KMS-11 (cell line): ENCODE results near the gene MDH1.
"Not testable (repeated sequence)": the region's sequence is repeated elsewhere in the genome, so short reads cannot be mapped to it uniquely, and the experiment has no call there.

Source experiments
- H2AFZ ChIP-seq: fragments of 200-600 bp; sonication (generic); 2 replicates; pipeline ENCODE4 v1.6.1; 2016; ENCODE audit warnings: antibody characterized with exemption, mixed run types, low read depth
- H3K27ac ChIP-seq: fragments of 200-600 bp; sonication (generic); 2 replicates; pipeline ENCODE4 v1.6.1; 2016; ENCODE audit warnings: mild to moderate bottlenecking, mixed run types
- H3K27me3 ChIP-seq: fragments of 200-600 bp; sonication (generic); 2 replicates; pipeline ENCODE4 v1.6.1; 2017; ENCODE audit warnings: mild to moderate bottlenecking, low read depth, mixed run types, moderate library complexity; ENCODE audit not compliant: insufficient read depth
- H3K36me3 ChIP-seq: fragments of 200-600 bp; sonication (generic); 2 replicates; pipeline ENCODE4 v1.6.1; 2017; ENCODE audit warnings: mild to moderate bottlenecking, mixed run types; ENCODE audit not compliant: insufficient read depth
- H3K4me1 ChIP-seq: fragments of 200-600 bp; sonication (generic); 2 replicates; pipeline ENCODE4 v1.6.1; 2016; ENCODE audit warnings: mild to moderate bottlenecking, low read depth, mixed run types; ENCODE audit not compliant: poor library complexity, severe bottlenecking
- H3K4me2 ChIP-seq: fragments of 200-600 bp; sonication (generic); 2 replicates; pipeline ENCODE4 v1.7.0; 2016; ENCODE audit warnings: mild to moderate bottlenecking, mixed run types
- H3K4me3 ChIP-seq: fragments of 200-600 bp; sonication (generic); IDR thresholded peaks from 2 replicates; pipeline ENCODE4 v1.6.1; 2017; ENCODE audit warnings: low read depth, low read length, mixed read lengths; ENCODE audit not compliant: insufficient read depth
- H3K79me2 ChIP-seq: fragments of 200-600 bp; sonication (generic); 2 replicates; pipeline ENCODE4 v1.6.1; 2016; ENCODE audit warnings: low read depth, mixed run types; ENCODE audit not compliant: insufficient read depth
- H3K9ac ChIP-seq: fragments of 200-600 bp; sonication (generic); 2 replicates; pipeline ENCODE4 v1.6.1; 2016; ENCODE audit warnings: mild to moderate bottlenecking, mixed run types
- H4K20me1 ChIP-seq: fragments of 200-600 bp; sonication (generic); 2 replicates; pipeline ENCODE4 v1.6.1; 2016; ENCODE audit warnings: mild to moderate bottlenecking, mixed run types; ENCODE audit not compliant: insufficient read depth
- CTCF ChIP-seq: fragments of 200-600 bp; sonication (generic); conservative IDR thresholded peaks from 2 replicates; pipeline ENCODE4 v1.6.1; 2017; ENCODE audit warnings: low read depth, mild to moderate bottlenecking, antibody characterized with exemption, low read length, moderate library complexity, mixed read lengths

Gene MDH1

DNA sequence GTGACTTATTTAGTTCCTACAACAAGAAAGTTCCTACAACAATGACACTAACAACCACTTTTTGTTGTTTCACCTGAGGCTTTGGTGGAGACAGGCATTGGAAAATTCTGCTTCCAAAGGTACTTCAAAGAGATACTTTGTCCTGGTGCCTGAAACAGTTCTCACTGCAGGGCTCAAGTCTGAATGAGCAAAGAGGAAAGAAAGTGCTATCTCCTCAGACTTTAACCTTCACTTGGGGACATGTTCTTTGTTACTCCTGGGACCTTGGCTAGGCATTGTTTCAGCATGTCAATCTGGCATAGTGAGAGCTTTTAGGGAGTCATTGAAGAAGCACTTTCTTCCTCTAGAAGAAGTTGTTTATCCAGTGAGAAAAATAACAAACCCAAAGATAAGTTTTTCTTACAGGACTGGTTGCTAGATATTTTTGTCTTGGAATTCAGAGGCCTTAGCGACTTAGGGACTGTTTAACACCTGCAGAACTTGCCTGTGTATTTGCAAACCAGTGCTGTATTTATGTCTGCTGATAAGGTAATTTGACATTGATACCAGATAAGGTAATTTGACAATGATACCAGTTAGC is 12.2 kb downstream of the MDH1 start:
- H2AFZ ChIP-seq = no peak overlapping the region

GRCh38 chr2:63604666-63605065 is 15.9 kb downstream of the MDH1 start:
- no peak overlapping the region for H3K27ac ChIP-seq
- TF ChIP-seq CTCF = no peak
- H2AFZ ChIP-seq = no peak overlapping the region
- no peaks in the 10 kb centered on the region for H3K27me3 ChIP-seq
- no peak overlapping the region for H3K9ac ChIP-seq
- H3K4me1 ChIP-seq = no peaks in the 10 kb centered on the region
- no peaks in the 10 kb centered on the region for H4K20me1 ChIP-seq
- H3K79me2 ChIP-seq = no peaks in the 10 kb centered on the region
- no peak overlapping the region for H3K4me3 ChIP-seq
- H3K36me3 ChIP-seq = peaks cover 6% of the 10 kb centered on the region; the same call in 1 of the 2 replicates
- no peak overlapping the region for H3K4me2 ChIP-seq

More for the DNA sequence above, 12.2 kb downstream of the MDH1 start:
- Histone ChIP-seq H3K4me3 (no peak overlapping the region), H3K79me2 (no peaks in the 10 kb centered on the region), H4K20me1 (no peaks in the 10 kb centered on the region), H3K36me3 (peaks cover 3% of the 10 kb centered on the region; the same call in 1 of the 2 replicates), H3K4me2 (no peak overlapping the region), H3K9ac (no peak overlapping the region), H3K27ac (no peak overlapping the region), H3K27me3 (no peaks in the 10 kb centered on the region), H3K4me1 (no peaks in the 10 kb centered on the region)
- no peak for TF ChIP-seq CTCF

DNA sequence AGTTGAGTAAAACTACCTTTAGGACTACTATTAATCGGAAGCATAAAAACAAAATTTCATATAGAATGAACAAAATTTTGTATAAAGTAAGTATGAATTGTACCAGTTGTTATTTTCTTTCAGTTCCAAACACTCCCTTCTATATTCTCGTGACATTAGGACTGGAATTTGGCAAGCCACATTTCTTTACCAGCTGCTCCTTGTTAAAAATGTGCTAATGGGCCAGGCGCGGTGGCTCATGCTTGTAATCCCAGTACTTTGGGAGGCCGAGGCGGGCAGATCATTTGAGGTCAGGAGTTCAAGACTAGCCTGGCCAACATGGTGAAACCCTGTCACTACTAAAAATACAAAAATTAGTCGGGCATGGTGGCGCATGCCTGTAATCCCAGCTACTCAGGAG is 20.1 kb downstream of the MDH1 start:
- H3K27me3 ChIP-seq, H3K27ac ChIP-seq, H2AFZ ChIP-seq, H3K4me2 ChIP-seq, H4K20me1 ChIP-seq, H3K36me3 ChIP-seq, H3K9ac ChIP-seq, H3K4me3 ChIP-seq, H3K79me2 ChIP-seq, H3K4me1 ChIP-seq: not testable (repeated sequence)

DNA sequence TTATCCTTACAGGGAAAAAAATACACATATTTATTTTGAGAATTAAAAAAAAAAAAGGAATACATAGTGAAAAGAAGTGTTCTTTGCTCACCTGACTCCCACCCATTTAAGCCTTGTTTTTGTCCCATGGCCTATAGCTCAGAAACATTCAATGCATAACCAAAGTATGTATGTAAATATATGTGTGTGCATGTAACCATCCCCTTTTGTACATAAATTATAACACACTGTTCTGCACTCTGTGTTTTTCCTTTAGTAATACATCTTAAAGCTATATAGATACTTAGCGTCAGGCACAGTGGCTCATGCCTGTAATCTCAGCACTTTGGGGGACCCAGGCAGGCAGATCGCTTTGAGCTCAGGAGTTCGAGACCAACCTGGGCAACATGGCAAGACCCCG is 21.8 kb downstream of the MDH1 start:
- peaks cover 2% of the 10 kb centered on the region; the same call in 1 of the 2 replicates for H3K36me3 ChIP-seq
- H4K20me1 ChIP-seq = no peaks in the 10 kb centered on the region
- no peaks in the 10 kb centered on the region for H3K27me3 ChIP-seq
- H3K27ac ChIP-seq = no peak overlapping the region
- H3K79me2 ChIP-seq = no peaks in the 10 kb centered on the region
- no peak overlapping the region for H2AFZ ChIP-seq
- H3K9ac ChIP-seq = no peak overlapping the region
- no peaks in the 10 kb centered on the region for H3K4me1 ChIP-seq
- TF ChIP-seq CTCF = no peak
- H3K4me3 ChIP-seq = no peak overlapping the region
- no peak overlapping the region for H3K4me2 ChIP-seq

DNA sequence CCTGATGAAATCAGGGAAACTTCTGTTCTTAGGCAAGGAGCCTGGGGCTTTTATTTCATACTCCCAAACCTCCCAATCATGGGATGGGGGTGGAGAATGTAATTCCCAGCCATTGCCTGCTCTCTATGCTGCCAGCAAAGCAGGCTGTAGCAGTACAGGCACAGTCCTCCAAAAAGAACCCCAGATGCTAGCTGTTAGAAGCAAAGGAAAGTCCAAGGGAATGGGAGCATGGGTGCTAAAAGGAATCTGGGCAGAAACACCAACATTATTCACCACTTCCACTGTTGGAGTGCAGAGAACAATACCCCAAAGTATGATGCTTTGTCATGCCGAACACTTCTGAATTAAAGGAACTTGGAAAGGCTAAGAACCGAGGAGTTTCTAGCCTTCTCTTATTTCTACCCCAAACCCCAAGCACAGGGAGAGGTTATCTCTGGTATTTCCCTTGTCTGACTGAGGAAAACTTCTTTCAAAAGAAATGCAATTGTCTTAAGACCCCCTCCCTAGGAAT is 24.7 kb downstream of the MDH1 start:
- Histone ChIP-seq H3K36me3 (no peaks in the 10 kb centered on the region), H3K4me2 (no peak overlapping the region), H2AFZ (no peak overlapping the region), H4K20me1 (no peaks in the 10 kb centered on the region), H3K4me1 (peaks cover 17% of the 10 kb centered on the region), H3K27me3 (no peaks in the 10 kb centered on the region), H3K27ac (no peak overlapping the region), H3K4me3 (no peak overlapping the region), H3K9ac (no peak overlapping the region), H3K79me2 (no peaks in the 10 kb centered on the region)
- TF ChIP-seq CTCF = no peak
